ENCODE results near the gene EPHA6. TPM values are rescaled to one million over a fixed set of nuclear protein-coding genes. Genes with fewer than 3 reads are reported as not detected.
A peak's percentile ranks its signal among the peaks of the same experiment; 100 is the strongest.

The EPHA6 gene
- total RNA-seq, 1 donor from 2014 or later, result not detected

- H3K27me3 ChIP-seq, result no peaks in the 10 kb centered on the region
- H3K27ac ChIP-seq, result no peak overlapping the region
- intact Hi-C loops (cut with DNase I), result no loop called here
- ATAC-seq, result no peak
- H3K4me3 ChIP-seq, result no peak overlapping the region
- H3K36me3 ChIP-seq, result no peaks in the 10 kb centered on the region
- DNase-seq, result no peak
- H3K9me3 ChIP-seq, result no peaks in the 10 kb centered on the region
- no peak for TF ChIP-seq CTCF (IDR thresholded peaks at IDR 0.05)
- H3K4me1 ChIP-seq, result no peaks in the 10 kb centered on the region
Observed at GRCh38 chr3:97744289-97744688, 929.9 kb downstream of the EPHA6 start.

GRCh38 chr3:97763586-97764406, 949.4 kb downstream of the EPHA6 start:
- Histone ChIP-seq H3K27me3 (no peaks in the 10 kb centered on the region), H3K36me3 (no peaks in the 10 kb centered on the region), H3K9me3 (no peaks in the 10 kb centered on the region), H3K4me1 (peaks cover 4% of the 10 kb centered on the region), H3K27ac (peak overlapping the region; percentile 78), H3K4me3 (peak overlapping the region; percentile 86)
- ATAC-seq (no peak), DNase-seq (no peak)
- no peak for TF ChIP-seq CTCF (IDR thresholded peaks at IDR 0.05)
- intact Hi-C loops (cut with DNase I), result no loop called here

- H3K27me3 ChIP-seq, result no peaks in the 10 kb centered on the region
- no peaks in the 10 kb centered on the region for H3K9me3 ChIP-seq
- ATAC-seq, result peak; percentile 98
- peak within 1 kb of the TSS; percentile 86 for H3K4me3 ChIP-seq
- H3K36me3 ChIP-seq, result peaks cover 3% of the 10 kb centered on the region
- peak; percentile 90 for DNase-seq
- peaks cover 4% of the 10 kb centered on the region for H3K4me1 ChIP-seq
- intact Hi-C loops (cut with DNase I), result no loop called here
- H3K27ac ChIP-seq, result peak within 1 kb of the TSS; percentile 78
- TF ChIP-seq CTCF (IDR thresholded peaks at IDR 0.05), result no peak
Observed at GRCh38 chr3:97764407-97765238, 950.2 kb downstream of the EPHA6 start, which contains the start of gene ARL6. TSS of gene ARL6 (plus strand) at chr3:97764758. CDS start at chr3:97768108, 3,350 bp downstream.

- Histone ChIP-seq H3K9me3 (no peaks in the 10 kb centered on the region), H3K4me3 (peak overlapping the region; percentile 86), H3K4me1 (peaks cover 4% of the 10 kb centered on the region), H3K36me3 (peaks cover 7% of the 10 kb centered on the region), H3K27ac (no peak overlapping the region), H3K27me3 (no peaks in the 10 kb centered on the region)
- DNase-seq (no peak), ATAC-seq (no peak)
- TF ChIP-seq CTCF (IDR thresholded peaks at IDR 0.05), result no peak
- intact Hi-C loops (cut with DNase I), result no loop called here
Observed at GRCh38 chr3:97765336-97765735, 950.9 kb downstream of the EPHA6 start.

- no peak for TF ChIP-seq CTCF (IDR thresholded peaks at IDR 0.05)
- no peak for DNase-seq
- Histone ChIP-seq H3K9me3 (no peaks in the 10 kb centered on the region), H3K36me3 (peaks cover 7% of the 10 kb centered on the region), H3K4me1 (no peaks in the 10 kb centered on the region), H3K4me3 (no peak overlapping the region), H3K27ac (no peak overlapping the region), H3K27me3 (no peaks in the 10 kb centered on the region)
- intact Hi-C loops (cut with DNase I), result no loop called here
- no peak for ATAC-seq
Observed at GRCh38 chr3:97772926-97773325, 958.5 kb downstream of the EPHA6 start.
